AG04450 (cell line): ENCODE measurements around the gene GCGR. TPM values are rescaled to one million over a fixed set of nuclear protein-coding genes. Genes with fewer than 3 reads are reported as not detected.

ENCODE experiments used
- CTCF ChIA-PET: fragments of 300-600, 350-600 bp; formaldehyde crosslinking; extraction: SDS; loops from one replicate; lab custom pipeline; 2022; ENCODE audit warnings: antibody characterized with exemption, inconsistent platforms; lab: Charles Lee
- POLR2A ChIA-PET: fragments of 350-600 bp; formaldehyde crosslinking; extraction: SDS; loops from one replicate; lab custom pipeline; 2021; ENCODE audit warnings: antibody characterized with exemption, inconsistent platforms; lab: Yijun Ruan, JAX
- DNase-seq: peaks from one replicate; pipeline ENCODE4 v3.0.0-alpha.2; 2011; ENCODE audit warnings: low read depth, low spot score
- H3K27ac ChIP-seq: one replicate; pipeline ENCODE4 v1.5.1; 2012; ENCODE audit warnings: low read depth, low read length, control low read depth
- H3K27me3 ChIP-seq: one replicate; pipeline ENCODE4 v1.6.0; 2012; ENCODE audit warnings: low read length; ENCODE audit not compliant: control insufficient read depth, insufficient read depth
- H3K4me3 ChIP-seq: 2 replicates; pipeline ENCODE4 v1.5.1; 2011; ENCODE audit warnings: mild to moderate bottlenecking, low read depth, low read length, control low read depth
- H3K9me3 ChIP-seq: 2 replicates; pipeline ENCODE4 v1.5.1; 2012; ENCODE audit warnings: low read length; ENCODE audit not compliant: control insufficient read depth, insufficient read depth
- polyA plus RNA-seq: library from polyadenylated mRNA; depleted of rRNA; stranded (reverse); fragments of >200 nt; gene quantifications from 2 replicates; pipeline ENCODE4 v1.2.3, GENCODE V29; 2011
- TF ChIP-seq, protein P1 (sequence below): IDR thresholded peaks from 2 replicates; pipeline ENCODE4 v1.5.1; 2011; ENCODE audit warnings: low read depth, low read length, control low read depth, inconsistent platforms

GCGR gene
- polyA plus RNA-seq, 1 experiment = not detected

DNA sequence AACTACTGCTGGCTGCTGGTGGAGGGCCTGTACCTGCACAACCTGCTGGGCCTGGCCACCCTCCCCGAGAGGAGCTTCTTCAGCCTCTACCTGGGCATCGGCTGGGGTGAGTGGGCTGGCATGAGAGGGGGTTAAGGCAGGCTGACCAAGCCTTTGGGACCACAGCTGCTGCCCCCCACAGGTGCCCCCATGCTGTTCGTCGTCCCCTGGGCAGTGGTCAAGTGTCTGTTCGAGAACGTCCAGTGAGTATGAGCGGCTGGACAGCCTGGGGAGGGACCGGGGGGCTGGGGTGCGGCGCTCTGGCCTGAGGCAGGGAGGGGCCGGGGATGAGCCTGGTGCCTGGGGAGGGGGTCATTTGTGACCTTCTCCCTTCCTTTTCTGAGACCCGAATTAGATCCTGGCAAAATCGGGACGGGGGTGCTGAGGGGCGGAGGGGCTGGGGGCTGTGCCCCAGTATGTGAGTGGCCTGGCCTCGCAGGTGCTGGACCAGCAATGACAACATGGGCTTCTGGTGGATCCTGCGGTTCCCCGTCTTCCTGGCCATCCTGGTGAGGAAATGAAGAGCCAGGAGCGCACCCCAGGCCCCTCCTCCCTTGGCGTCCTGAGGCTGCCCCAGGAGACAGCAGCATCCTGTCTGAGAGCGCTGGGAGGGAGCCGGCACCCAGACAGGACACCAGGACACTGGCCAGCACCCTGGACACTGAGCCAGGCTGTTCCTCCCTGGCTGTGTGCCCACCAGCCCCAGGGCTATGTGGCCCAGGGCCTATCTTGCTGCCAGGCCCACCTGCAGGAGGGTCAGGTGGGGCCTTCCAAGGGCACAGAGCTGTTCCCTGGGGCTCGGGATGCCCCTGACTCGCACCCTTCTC is 8.0 kb downstream of the GCGR start:
- Histone ChIP-seq H3K27me3 (peaks cover 21% of the 10 kb centered on the region), H3K27ac (no peak overlapping the region), H3K4me3 (no peak overlapping the region), H3K9me3 (peaks cover 10% of the 10 kb centered on the region; the same call in 1 of the 2 replicates)
- TF ChIP-seq, protein P1, sequence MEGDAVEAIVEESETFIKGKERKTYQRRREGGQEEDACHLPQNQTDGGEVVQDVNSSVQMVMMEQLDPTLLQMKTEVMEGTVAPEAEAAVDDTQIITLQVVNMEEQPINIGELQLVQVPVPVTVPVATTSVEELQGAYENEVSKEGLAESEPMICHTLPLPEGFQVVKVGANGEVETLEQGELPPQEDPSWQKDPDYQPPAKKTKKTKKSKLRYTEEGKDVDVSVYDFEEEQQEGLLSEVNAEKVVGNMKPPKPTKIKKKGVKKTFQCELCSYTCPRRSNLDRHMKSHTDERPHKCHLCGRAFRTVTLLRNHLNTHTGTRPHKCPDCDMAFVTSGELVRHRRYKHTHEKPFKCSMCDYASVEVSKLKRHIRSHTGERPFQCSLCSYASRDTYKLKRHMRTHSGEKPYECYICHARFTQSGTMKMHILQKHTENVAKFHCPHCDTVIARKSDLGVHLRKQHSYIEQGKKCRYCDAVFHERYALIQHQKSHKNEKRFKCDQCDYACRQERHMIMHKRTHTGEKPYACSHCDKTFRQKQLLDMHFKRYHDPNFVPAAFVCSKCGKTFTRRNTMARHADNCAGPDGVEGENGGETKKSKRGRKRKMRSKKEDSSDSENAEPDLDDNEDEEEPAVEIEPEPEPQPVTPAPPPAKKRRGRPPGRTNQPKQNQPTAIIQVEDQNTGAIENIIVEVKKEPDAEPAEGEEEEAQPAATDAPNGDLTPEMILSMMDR = no peak
- ChIA-PET POLR2A (no interaction called here), CTCF (no interaction called here)
- no peak for DNase-seq

DNA sequence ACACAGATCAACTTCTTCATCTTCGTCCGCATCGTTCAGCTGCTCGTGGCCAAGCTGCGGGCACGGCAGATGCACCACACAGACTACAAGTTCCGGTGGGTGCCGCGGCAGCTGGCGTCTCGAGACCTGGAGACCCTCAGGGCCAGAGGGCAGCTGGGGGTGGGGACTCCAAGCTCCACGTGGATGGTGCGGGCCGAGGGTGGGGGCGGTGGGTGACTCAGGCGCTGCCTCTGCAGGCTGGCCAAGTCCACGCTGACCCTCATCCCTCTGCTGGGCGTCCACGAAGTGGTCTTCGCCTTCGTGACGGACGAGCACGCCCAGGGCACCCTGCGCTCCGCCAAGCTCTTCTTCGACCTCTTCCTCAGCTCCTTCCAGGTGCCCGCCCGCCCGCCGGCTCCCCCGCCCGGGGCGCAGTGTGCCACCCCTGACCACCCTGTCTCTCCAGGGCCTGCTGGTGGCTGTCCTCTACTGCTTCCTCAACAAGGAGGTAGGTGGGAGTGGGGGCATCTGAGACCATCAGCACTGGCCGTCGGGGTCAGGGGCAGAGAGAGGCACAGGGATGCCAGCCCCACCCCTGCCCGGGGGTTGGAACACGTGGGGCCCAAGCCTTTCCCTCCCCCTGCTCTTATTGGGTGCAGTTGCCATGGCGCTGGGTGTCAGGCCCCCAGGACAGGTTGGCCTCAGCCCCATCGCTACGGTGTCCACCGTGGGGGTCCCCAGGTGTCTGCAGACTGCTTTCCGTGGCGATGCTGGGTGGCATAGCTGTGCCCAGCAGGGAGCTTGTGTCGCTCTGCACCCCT is 8.8 kb downstream of the GCGR start:
- Histone ChIP-seq H3K27me3 (peaks cover 17% of the 10 kb centered on the region), H3K4me3 (no peak overlapping the region), H3K27ac (no peak overlapping the region), H3K9me3 (peaks cover 10% of the 10 kb centered on the region; the same call in 1 of the 2 replicates)
- TF ChIP-seq, protein P1 = no peak
- ChIA-PET POLR2A (no interaction called here), CTCF (no interaction called here)
- no peak for DNase-seq

DNA sequence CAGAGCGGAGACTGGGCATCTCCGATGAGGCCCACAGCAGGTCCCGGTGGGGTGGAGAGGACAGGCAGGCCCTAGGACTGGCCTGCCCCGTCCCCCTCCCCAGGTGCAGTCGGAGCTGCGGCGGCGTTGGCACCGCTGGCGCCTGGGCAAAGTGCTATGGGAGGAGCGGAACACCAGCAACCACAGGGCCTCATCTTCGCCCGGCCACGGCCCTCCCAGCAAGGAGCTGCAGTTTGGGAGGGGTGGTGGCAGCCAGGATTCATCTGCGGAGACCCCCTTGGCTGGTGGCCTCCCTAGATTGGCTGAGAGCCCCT is 9.4 kb downstream of the GCGR start:
- H3K9me3 ChIP-seq = peaks cover 10% of the 10 kb centered on the region; the same call in 1 of the 2 replicates
- CTCF ChIA-PET = no interaction called here
- H3K27ac ChIP-seq = no peak overlapping the region
- POLR2A ChIA-PET = interaction anchor here (0.5 kb wide), 1 partner anchor 174 kb away, joined by 4 read pairs; no protein-coding TSS in a partner anchor
- TF ChIP-seq, protein P1 = no peak
- no peak for DNase-seq
- no peak overlapping the region for H3K4me3 ChIP-seq
- peaks cover 14% of the 10 kb centered on the region for H3K27me3 ChIP-seq

DNA sequence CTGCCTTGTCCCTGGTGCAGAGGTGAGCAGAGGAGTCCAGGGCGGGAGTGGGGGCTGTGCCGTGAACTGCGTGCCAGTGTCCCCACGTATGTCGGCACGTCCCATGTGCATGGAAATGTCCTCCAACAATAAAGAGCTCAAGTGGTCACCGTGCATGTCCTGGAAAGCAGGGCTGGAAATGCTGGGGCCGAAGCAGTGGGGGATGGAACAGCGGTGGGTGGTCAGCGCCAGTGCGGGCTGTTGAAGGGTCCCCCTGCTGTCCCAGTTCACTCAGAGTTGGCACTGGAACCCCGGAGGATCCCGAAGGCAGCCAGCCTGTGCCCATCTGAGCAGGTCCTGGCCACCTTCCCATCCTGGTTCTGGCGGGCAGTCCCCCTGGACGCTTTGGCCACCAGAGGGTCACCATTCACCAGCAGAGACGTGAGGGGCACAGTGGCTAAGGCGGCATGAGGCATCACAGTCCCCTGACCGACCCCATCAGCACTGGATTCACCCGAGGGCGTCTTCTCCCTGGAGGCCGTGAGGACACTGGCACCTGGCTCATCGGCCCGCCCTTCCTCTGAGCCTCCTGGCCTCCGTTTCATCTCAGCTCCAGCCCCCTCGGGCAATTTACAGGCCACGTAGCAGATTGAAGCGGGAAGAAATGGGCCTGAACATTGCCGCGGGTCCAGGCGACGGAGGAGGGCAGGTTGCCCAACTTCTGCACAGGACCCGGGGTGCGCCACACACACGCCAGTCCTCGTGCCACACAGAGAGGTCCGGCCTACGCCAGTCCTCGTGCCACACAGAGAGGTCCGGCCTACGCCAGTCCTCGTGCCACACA is 10.1 kb downstream of the GCGR start:
- ChIA-PET POLR2A (interaction anchor here (0.5 kb wide), 1 partner anchor 175 kb away, joined by 4 read pairs; no protein-coding TSS in a partner anchor), CTCF (no interaction called here)
- no peak for DNase-seq
- Histone ChIP-seq H3K27ac (no peak overlapping the region), H3K27me3 (peaks cover 11% of the 10 kb centered on the region), H3K9me3 (peaks cover 7% of the 10 kb centered on the region; the same call in 1 of the 2 replicates), H3K4me3 (no peak overlapping the region)
- TF ChIP-seq, protein P1 = no peak
